ENCODE measurements around the gene SFSWAP.
"Not testable (repeated sequence)": the region's sequence is repeated elsewhere in the genome, so short reads cannot be mapped to it uniquely, and the experiment has no call there.

GRCh38 chr12:131661170-131661985 is 49.5 kb upstream of the SFSWAP start:
- not testable (repeated sequence) for TF ChIP-seq MAX (IDR thresholded peaks at IDR 0.05); ZNF274 (IDR thresholded peaks at IDR 0.05; ENCODE audit: low read depth, low read length); POLR2AphosphoS5 (IDR thresholded peaks at IDR 0.05; ENCODE audit: low read depth, low read length); POLR2A (IDR thresholded peaks at IDR 0.05; ENCODE audit: borderline replicate concordance, extremely low read depth, insufficient read depth, insufficient read length); CTCF (IDR thresholded peaks at IDR 0.05 in 2 of 3, conservative IDR thresholded peaks at IDR 0.05 in 1 of 3; ENCODE audit: borderline replicate concordance in 1 of 3, insufficient read depth in 1 of 3, low read depth in 2 of 3, low read length in 2 of 3); YY1 (IDR thresholded peaks at IDR 0.05; ENCODE audit: extremely low read depth, insufficient replicate concordance, low read depth, low read length); REST (IDR thresholded peaks at IDR 0.05; ENCODE audit: low read depth); ZFX (IDR thresholded peaks at IDR 0.05); EGR1 (IDR thresholded peaks at IDR 0.05; ENCODE audit: low read depth); JUND (IDR thresholded peaks at IDR 0.05); FOSL1 (IDR thresholded peaks at IDR 0.05; ENCODE audit: low read depth)
